Fibroblast of skin of right biceps (primary cell): ENCODE results near the gene DGLUCY.
A peak's percentile ranks its signal among the peaks of the same experiment; 100 is the strongest.
"Not testable (repeated sequence)": the region's sequence is repeated elsewhere in the genome, so short reads cannot be mapped to it uniquely, and the experiment has no call there.

Experiments used
- DNase-seq: peaks from one replicate; pipeline ENCODE4 v3.0.0-alpha.2; 2013

Gene DGLUCY

GRCh38 chr14:91111443-91111842, 2.4 kb upstream of the DGLUCY start:
- DNase-seq = no peak

- no peak for DNase-seq
Measured at GRCh38 chr14:91112194-91112593, 1.7 kb upstream of the DGLUCY start.

GRCh38 chr14:91114079-91115065, 499 bp downstream of the DGLUCY start:
- peak; percentile 45 for DNase-seq

GRCh38 chr14:91115986-91116770, 2.3 kb downstream of the DGLUCY start:
- DNase-seq = no peak

- no peak for DNase-seq
Measured at GRCh38 chr14:91116913-91117588, 3.2 kb downstream of the DGLUCY start.

- DNase-seq = no peak
Measured at GRCh38 chr14:91117960-91118359, 4.1 kb downstream of the DGLUCY start.

- no peak for DNase-seq
Measured at GRCh38 chr14:91118511-91119068, 4.7 kb downstream of the DGLUCY start.

- peak; percentile 72 for DNase-seq
Measured at GRCh38 chr14:91119556-91120311, 5.9 kb downstream of the DGLUCY start.

- no peak for DNase-seq
Measured at GRCh38 chr14:91123201-91123600, 9.3 kb downstream of the DGLUCY start.

- not testable (repeated sequence) for DNase-seq
Measured at GRCh38 chr14:91124406-91125270, 10.8 kb downstream of the DGLUCY start.

GRCh38 chr14:91125271-91125660, 11.4 kb downstream of the DGLUCY start:
- DNase-seq = no peak

GRCh38 chr14:91125801-91126200, 11.9 kb downstream of the DGLUCY start:
- no peak for DNase-seq

- no peak for DNase-seq
Measured at GRCh38 chr14:91126761-91127160, 12.9 kb downstream of the DGLUCY start.

GRCh38 chr14:91127401-91127801, 13.5 kb downstream of the DGLUCY start:
- no peak for DNase-seq

GRCh38 chr14:91127924-91128323, 14.1 kb downstream of the DGLUCY start:
- DNase-seq = no peak

GRCh38 chr14:91128699-91129098, 14.8 kb downstream of the DGLUCY start:
- no peak for DNase-seq

- no peak for DNase-seq
Measured at GRCh38 chr14:91129261-91129660, 15.4 kb downstream of the DGLUCY start.

GRCh38 chr14:91135039-91135438, 21.2 kb downstream of the DGLUCY start:
- no peak for DNase-seq

GRCh38 chr14:91138511-91139359, 24.9 kb downstream of the DGLUCY start:
- peak; percentile 34 for DNase-seq

- DNase-seq = no peak
Measured at GRCh38 chr14:91139776-91140175, 25.9 kb downstream of the DGLUCY start.
